Hepatocyte (in vitro differentiated cells): Measurements from ENCODE around the gene VENTX.

ENCODE experiments used
- CTCF ChIP-seq: fragments of 200-600 bp; sonication (generic); IDR thresholded peaks from 2 replicates; pipeline ENCODE4 v1.5.1; 2016; ENCODE audit warnings: antibody characterized with exemption, mild to moderate bottlenecking; ENCODE audit not compliant: poor library complexity
- EZH2 ChIP-seq: fragments of 200-600 bp; sonication (generic); IDR thresholded peaks from 2 replicates; pipeline ENCODE4 v1.6.1; 2016; ENCODE audit warnings: antibody characterized with exemption, mild to moderate bottlenecking, borderline replicate concordance

GRCh38 chr10:133289761-133290160 lies 52.1 kb downstream of the VENTX start:
- TF ChIP-seq CTCF: no peak
- TF ChIP-seq EZH2: no peak
